ENCODE data around the gene ABL2. TPM values are rescaled to one million over a fixed set of nuclear protein-coding genes. Genes with fewer than 3 reads are reported as not detected.
"Not testable (repeated sequence)": the region's sequence is repeated elsewhere in the genome, so short reads cannot be mapped to it uniquely, and the experiment has no call there.

The ABL2 gene
- 77.1 and 80.7 TPM in 2 replicates for total RNA-seq

DNA sequence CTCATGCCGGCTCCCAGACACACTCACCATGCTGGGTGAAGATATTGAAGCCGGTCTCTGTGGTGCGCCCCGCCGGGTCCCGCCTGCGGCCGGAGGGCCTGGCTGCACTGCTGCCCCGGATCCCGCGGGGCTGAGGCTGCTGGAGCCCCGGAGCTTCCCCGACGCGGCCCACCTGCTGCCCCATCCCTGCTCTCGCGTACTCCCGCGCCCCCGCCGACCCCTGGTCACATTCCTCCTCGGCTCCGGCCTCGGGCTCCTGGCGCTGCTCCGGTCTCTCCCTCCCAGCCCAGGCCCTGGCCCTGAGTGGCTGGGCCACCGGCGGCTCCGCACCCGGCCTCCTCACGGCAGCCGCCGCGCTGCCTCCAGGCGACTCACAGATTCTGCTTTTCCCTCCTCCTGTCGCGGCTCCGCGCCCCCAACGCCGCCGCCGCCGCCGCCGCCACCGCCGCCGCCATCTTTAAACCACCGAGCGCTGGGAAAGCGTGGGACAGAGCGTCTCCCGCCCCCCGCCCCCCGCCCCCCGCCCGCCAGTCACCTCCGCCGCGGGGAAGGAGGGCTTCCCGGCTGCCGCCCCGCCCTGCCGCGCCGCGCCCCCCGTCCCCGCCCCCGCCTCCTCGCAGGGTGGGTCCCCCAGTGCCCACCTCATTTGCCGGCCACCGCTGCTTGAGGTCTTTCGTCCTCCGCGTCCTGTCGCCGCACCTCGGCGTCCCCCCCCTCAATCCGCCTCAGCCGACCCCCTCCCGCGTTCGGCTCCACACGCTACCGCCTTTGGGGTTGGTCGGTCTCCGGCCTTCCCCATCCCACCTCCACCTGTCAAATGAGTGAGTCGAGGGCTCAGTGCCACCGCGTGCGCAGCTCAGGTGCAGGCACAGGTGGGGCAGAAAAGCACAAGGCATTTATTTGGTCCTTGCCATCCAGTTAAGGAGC lies at the start of gene ABL2:
Gene ABL2, minus strand, starts transcription at position 464 of the 927 bp plus-strand sequence. Its CDS starts 280 bp downstream, at position 184.
- DNase-seq, result peak; percentile 56

DNA sequence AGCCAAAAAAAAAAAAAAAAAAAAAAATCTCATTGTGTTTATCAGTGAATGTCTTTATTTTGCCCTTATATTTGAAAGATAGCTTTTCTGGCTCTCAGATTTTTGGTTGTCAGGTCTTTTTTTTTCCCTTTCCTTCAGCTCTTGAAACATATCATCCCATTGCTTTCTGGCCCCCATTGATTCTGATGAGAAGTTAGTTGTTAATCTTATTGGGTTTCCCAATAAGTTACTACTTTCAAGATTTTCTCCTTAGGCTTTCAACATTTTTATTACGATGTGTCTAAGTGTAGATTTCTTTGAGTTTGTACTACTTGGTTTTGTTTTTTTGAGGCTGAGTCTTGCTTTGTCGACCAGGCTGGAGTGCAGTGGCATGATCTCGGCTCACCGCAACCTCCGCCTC lies 49.4 kb upstream of the ABL2 start:
- DNase-seq, result no peak

DNA sequence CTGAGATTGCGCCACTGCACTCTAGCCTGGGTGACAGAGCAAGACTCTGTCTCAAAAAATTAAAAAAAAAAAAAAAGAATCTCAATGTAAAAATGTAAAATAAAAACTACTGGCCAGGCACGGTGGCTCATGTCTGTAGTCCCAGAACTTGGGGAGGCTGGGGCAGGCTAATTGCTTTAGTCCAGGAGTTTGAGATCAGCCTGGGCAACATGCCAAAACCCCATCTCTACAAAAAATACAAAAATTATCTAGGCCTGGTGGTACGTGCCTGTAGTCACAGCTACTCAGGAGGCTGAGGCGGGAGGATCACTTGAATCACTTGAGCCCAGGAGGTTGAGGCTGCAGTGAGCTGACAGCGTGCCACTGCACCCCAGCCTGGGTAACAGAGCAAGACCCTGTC lies 44.9 kb upstream of the ABL2 start:
- not testable (repeated sequence) for DNase-seq

DNA sequence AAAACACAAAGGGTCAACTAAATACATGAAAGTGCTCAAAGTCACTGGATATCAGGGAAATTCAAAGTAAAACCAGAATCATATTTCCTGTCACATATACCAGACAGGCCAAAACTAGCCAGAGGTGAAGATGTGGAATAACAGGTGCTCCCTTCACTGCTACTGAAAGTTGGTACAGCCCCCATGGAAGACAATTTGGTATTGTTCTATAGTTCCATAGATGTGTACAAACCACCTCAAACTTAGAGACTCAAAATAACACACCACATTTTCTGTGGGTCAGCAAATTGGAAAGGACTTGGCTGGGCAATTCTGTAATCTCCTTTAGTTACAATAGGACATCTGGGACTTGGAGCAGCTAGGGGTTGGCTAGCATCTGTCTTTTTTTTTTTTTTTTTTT lies 39.6 kb upstream of the ABL2 start:
- DNase-seq, result no peak

DNA sequence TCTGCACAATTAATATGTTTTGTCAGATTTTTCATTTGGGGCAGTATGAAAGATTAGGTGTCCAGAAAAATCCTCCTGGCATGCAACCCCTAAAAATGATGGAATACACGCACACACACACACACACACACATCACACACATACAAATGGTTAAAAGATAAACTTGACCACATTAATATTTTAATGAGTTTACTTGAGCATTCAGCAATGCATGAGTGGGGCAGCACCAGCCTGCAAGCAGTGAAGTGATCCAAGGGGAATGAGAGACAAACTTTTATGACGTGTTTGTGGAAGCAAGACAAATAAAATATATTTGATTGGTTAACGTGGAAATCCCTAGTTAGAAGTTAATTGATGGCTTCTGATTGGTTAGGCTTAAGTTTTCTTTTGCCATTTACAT lies 35.0 kb upstream of the ABL2 start:
- no peak for DNase-seq

DNA sequence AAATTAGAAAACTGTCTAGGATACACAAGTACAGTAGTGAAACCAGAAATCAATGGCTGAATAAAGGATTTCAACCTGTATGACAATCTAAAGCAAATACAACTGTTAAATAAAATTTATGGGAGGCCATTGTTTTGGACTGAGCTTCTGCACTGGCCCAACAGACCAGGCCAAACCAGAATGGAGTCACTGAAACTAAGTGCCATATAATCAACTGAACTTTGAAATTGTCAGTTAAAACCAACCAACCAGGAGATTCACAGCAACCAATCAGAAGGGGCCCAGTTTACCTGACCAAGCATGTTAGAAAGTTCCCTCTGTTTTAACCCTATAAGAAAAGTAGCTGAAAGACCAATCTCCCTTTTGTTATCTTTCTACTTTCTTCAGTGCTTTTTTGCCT lies 33.6 kb upstream of the ABL2 start:
- DNase-seq, result no peak

DNA sequence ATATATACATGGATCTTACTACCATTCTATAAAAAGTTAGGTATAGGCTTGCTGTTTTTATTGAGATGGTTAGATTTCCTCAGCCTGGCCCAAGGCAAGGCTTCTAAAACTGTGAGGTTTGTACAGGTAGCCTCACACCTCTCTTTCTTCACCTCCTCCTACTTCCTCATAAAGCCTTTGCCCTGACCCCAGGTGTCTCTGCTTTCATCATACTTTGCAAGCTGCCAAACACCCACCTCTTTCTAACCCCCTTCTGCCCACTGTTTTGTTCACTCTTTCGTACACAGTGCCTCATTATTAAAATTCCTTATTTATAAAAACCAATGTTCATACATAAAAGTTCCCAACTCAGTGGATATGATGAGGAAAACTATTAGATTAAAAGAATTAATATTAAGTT lies 32.7 kb upstream of the ABL2 start:
- DNase-seq, result no peak

DNA sequence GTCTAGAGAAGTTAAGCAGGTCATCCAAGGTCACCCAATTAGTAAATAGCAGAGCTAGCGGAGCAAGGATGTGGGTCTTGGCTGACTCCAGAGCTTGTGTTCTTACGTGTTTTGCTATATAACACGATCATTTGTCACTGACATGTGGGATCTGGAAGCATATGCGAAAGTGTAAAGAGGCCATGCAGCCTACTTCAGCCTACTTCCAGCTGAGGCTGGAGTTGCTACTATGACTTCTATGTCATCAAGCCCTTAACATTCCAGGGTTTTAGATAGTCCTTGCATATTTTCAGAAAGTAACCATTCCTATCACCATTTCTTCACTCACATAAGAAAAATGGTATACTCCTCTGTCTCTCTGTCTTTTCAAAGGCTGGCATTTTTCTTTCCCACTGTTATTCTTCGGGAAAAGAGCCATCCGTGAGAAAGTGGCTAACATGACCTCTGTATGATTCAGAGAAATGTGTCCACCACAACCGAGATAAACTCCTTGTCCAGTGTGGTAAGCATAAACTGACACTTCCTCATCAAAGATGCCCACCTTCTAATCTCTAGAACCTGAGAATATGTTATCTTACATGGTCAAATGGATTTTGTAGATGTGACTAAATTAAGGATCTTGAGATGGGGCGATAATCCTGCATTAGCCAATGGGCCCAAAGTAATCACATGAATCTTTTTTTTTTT lies 24.0 kb upstream of the ABL2 start:
- DNase-seq, result no peak

DNA sequence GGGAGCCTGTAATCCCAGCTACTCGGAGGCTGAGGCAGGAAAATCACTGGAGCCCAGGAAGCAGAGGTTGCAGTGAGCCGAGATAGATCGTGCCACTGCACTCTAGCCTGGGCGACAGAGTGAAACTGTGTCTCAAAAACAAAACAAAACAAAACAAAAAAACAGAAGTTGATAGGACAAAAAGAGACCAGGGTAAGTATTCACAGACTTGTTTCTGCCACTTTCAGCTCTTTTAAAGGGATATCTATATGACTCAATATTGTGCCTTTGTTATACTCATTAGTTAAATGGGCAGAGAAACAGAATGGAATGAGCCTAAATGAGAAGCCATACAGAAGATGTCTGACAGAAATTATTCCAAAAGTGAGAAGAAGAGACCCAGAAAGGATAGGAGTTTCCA lies 23.1 kb upstream of the ABL2 start:
- DNase-seq, result no peak

DNA sequence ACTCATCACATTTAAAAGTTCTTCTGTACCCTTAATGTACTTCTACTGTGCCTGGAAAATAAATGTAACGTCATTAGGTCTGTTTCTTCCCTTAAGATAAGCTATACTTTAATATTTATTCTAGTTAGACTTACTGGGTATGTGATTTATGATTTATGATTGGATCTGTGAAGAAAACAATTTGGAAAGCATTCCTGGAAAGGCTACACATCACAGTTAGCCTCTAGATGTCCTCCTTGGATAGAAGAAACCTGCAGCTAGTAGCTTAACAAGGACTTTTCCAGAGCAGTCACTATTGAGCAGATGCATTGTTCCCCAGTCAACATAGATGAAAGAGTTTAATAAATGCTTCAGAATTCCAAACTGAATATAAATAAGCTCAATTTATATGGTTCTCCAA lies 22.2 kb upstream of the ABL2 start:
- DNase-seq, result peak; percentile 67

DNA sequence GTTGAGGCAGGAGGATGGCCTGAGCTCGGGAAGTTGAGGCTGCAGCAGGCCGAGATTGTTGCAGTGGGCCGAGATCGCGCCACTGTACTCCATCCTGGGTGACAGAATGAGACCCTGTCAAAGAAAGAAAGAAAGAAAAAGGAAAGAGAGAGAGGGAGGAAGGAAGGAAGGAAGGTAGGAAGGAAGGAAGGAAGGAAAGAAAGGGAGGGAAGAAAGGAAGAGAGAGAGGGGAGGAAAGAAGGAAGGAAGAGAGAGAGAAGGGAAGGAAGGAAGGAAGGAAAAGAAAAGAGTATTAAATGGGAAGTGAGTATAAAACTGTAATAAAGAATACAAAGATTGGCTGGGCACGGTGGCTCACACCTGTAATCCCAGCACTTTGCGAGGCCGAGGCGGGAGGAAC lies 18.4 kb upstream of the ABL2 start:
- no peak for DNase-seq

DNA sequence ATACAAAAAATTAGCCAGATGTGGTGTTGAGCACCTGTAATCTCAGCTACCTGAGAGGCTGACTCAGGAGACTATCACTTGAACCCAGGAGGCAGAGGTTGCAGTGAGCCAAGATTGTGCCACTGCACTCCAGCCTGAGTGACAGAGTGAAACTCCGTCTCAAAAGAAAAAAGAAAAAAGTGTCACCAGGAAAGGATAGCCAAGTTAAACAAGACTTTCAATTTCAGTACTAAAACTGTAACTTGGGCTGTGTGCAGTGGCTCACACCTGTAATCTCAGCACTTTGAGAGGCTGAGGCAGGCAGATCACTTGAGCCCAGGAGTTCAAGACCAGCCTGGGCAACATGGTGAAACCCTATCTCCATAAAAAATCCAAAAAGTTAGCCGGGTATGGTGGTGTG lies 15.9 kb upstream of the ABL2 start:
- not testable (repeated sequence) for DNase-seq

DNA sequence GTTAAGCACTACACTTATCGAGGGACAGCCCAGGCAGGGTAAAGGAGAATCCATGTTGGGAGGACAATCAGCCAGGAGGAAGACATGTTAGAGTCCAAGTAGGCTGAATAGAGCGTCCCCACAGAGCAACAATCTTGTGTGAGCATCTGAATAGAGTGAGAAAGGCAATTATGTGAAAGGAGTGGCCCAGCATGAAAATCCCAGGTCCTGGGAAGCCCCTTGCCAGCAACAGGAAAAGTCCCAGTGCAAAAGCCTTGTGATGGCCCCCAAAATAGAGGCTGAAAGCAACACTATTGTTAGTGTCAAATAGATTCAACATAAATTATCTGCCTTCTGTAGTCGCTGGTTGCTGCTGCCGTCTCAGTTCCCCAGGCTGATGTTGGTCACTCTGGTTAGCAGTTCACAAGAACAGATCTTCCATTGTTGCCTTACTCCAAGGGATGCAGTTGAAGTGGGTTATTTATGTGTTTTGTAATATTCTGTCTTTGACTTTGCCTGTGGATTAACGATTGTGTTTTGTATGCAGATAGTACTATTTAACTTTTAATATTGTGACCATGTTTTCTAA lies 12.1 kb upstream of the ABL2 start:
- DNase-seq, result no peak

DNA sequence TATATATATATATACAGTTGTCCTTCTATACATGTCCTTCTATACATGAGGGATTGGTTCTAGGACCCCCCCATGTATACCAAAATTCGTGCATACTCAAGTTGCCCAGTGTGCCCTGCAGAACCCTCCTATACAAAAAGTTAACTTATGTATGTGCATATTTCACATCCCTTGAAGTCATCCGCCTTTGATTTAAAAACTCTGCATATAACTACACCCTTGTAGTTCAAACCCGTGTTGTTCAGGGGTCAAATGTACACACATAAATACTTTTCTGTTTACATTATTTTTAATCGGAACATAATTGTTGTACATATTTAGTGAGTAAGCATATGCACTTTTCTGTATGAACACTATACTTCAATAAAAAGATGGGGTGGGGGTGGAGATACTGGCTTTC lies 7.7 kb upstream of the ABL2 start:
- DNase-seq, result no peak

DNA sequence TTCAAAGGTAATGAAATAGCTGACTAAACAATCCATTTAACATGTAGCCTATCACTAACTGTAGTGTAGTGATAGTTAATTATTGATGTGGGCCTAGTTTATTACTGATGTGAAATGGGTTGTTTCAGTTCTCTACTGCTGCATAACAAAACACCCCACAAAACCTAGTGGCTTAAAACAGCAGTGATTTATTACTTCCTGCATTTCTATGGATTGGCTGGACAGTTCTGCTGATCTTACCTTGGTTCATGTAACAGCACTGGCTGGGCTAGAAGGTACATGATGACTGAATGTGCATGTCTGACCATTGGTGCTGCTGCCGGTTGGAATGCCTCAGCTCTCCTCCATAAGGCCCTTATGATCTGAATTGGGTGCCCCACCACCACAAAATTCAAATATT lies 5.4 kb upstream of the ABL2 start:
- DNase-seq, result no peak

DNA sequence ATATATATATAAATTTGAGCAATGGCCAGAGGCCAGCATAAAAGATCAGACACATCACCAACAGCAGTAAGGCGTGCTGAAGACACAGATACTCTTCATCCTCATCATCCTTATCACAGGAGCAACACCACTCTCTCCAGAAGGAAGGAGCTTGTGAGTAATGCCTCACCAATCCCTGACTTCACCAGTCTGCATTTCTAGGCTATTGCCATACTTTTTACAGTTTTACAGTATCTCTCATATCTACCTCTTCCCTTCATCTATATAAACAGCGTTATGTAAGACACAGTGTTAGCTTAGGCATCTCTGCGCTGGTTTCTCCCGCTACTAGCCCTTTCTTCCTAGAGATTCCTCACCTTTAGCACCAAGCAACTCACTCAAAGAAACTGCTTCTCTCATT lies 2.4 kb upstream of the ABL2 start:
- no peak for DNase-seq

DNA sequence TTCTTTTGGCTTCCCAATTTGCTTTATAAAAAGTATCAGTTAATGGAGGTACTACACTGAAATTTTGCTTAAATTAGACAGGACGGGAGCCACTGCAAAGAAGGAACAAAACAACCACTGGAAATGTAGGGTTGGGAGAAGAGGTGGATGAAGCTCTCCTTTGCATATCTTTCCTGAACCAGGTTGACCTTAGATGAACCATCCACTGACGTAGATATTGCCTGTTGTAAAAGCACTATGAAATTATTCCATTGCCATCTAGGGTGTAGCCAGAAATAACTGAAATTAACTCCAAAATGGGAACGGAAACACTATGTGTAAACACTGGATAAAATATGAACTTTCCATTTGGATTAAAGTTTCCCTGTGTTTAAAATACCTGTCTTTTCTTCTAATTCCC lies 1.2 kb upstream of the ABL2 start:
- DNase-seq, result peak; percentile 13

DNA sequence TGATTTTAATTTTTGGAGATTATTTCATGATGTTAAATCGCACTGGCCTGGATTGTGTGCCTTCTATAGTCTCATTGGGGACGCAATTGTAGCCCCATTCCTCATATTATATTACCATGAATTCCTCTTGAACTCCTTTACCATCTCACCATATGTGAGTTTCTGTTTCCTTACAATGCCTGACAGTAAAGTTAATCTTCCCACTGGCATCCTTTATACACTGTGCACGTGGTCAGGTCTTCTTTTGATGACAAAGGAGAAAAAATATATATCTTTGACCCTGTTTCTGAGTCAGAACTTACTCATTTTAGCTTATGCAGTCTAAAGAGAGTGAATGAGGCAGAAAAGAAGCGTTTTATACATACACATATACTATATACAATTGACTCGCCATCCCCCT lies 774 bp upstream of the ABL2 start:
- DNase-seq, result peak; percentile 28

DNA sequence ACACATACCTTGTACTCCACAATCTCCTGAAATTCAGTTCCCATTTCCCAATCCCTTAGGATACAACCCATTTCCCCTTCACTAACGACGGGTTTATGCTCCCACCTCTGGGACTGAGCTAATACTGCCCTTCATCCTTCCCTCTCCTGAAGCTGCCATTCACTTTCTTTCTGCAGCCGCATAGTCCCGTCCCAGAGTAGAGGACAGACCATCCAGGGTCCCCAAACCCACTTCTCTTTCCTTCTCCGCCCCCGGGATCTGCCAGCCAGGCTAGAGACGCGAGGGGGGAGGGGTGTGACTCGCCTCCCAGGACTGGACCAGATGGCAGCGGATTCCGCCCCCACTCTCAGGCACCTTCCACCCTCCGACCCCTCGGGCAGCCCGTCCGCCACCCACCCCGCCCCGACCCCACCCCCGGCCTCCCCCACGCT lies 679 bp downstream of the ABL2 start:
- DNase-seq, result peak; percentile 55

DNA sequence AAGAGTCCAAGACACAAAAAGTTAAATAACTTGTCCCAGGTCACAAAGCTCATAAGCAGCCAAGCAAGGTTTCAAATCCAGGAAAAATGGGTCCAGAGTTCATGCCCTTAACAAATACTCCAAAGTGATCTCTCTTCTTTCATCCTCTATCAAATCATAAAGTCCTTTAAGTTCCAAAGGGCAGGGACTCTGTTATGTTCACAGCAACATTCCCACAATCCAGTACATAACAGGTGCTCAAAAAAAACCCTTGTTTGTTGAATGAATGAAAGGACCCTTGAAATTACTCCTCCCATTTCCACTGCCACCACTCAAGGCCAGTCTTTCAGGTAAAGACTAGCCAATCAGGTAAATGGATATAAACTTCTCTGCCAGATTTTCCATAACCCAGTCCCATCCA lies 2.7 kb downstream of the ABL2 start:
- no peak for DNase-seq

DNA sequence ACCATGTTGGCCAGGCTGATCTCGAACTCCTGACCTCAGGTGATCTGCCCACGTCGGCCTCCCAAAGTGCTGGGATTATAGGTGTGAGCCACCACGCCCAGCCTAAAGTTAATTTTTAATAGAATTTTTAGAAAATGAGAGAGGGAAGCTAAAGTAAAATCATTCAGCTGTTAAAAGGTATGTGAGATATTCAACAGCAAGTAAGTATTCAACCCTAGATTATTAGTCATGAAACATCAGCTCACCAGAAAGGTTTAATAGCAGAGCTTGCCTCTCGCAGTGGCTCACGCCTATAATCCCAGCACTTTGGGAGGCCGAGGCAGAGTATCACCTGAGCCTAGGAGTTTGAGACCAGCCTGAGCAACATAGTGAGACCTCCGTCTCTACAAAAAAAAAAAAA lies 5.0 kb downstream of the ABL2 start:
- not testable (repeated sequence) for DNase-seq

DNA sequence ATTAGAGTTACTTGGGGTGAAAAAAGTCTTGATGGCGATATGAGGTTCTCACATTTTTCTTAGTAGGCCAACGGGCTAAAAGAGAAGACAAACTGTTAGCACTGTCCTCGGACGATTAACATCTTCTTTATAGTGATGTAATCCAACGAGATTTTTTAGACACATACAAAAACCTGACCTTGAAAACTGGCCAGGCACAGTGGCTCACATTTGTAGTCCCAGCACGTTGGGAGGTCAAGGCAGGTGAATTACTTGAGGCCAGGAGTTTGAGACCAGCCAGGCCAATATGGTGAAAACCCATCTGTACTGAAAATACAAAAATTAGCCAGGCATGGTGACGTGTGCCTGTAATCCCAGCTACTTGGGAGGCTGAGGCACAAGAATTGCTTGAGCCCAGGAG lies 8.4 kb downstream of the ABL2 start:
- not testable (repeated sequence) for DNase-seq

DNA sequence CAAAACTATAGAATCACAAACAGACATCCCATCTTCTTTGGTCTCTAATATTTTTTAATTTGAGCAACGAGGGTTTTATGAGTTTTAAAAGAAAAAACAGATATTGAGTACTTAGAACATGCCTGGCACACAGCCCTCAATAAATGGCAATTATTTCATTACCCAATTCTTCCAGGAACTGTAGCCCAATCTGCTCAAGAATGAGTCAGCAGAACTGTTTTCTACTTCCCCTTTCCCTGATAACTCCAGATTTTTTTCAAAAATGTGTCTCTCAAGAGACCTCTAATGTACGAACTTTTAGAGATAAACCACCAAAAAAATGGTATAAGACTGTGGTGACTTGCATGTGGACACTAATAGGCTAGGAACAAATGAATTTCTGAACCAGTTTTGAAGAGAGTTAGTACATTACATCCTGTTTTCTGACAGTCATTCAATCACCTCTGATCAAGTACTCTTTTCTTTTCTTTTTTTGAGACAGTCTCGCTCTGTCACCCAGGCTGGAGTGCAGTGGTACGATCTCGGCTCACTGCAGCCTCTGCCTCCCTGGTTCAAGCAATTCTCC lies 11.5 kb downstream of the ABL2 start:
- DNase-seq, result peak; percentile 59

All from dermis blood vessel endothelial cell (primary cell).